AML-193 (cell line): ENCODE results near the gene DCDC2C.
A peak's percentile ranks its signal among the peaks of the same experiment; 100 is the strongest.

Experiments
- DNase-seq, 2 experiments: peaks; one replicate each; lab custom pipeline; 2025; lab: John Stamatoyannopoulos, UW

DCDC2C gene

GRCh38 chr2:3674066-3674845 is 29.1 kb upstream of the DCDC2C start:
- no peak for DNase-seq

- no peak for DNase-seq
These were observed 27.7 kb upstream of the DCDC2C start for GRCh38 chr2:3675687-3676086.

- no peak for DNase-seq
These were observed 25.9 kb upstream of the DCDC2C start for GRCh38 chr2:3677436-3677835.

GRCh38 chr2:3678212-3678611 is 25.2 kb upstream of the DCDC2C start:
- no peak for DNase-seq

GRCh38 chr2:3679180-3679579 is 24.2 kb upstream of the DCDC2C start:
- DNase-seq: no peak

- no peak for DNase-seq
These were observed 23.6 kb upstream of the DCDC2C start for GRCh38 chr2:3679616-3680393.

GRCh38 chr2:3680548-3681345 is 22.6 kb upstream of the DCDC2C start:
- no peak for DNase-seq

GRCh38 chr2:3681625-3682024 is 21.8 kb upstream of the DCDC2C start:
- no peak for DNase-seq

GRCh38 chr2:3682811-3683210 is 20.6 kb upstream of the DCDC2C start:
- no peak for DNase-seq

- no peak for DNase-seq
These were observed 19.5 kb upstream of the DCDC2C start for GRCh38 chr2:3683748-3684454.

- DNase-seq: no peak
These were observed 13.2 kb upstream of the DCDC2C start for GRCh38 chr2:3689998-3690748.

- peak in 1 of 2 experiments; percentile 12 for DNase-seq
These were observed 11.0 kb upstream of the DCDC2C start for GRCh38 chr2:3692375-3692774.

GRCh38 chr2:3696545-3696944 is 6.8 kb upstream of the DCDC2C start:
- DNase-seq: no peak

GRCh38 chr2:3701071-3701470 is 2.3 kb upstream of the DCDC2C start:
- no peak for DNase-seq

GRCh38 chr2:3703757-3704355 is 481 bp downstream of the DCDC2C start:
- no peak for DNase-seq

GRCh38 chr2:3704692-3705091 is 1.3 kb downstream of the DCDC2C start:
- no peak for DNase-seq

GRCh38 chr2:3705782-3706181 is 2.4 kb downstream of the DCDC2C start:
- DNase-seq: no peak

GRCh38 chr2:3706892-3707291 is 3.5 kb downstream of the DCDC2C start:
- DNase-seq: no peak

- DNase-seq: no peak
These were observed 5.2 kb downstream of the DCDC2C start for GRCh38 chr2:3708576-3708975.

- no peak for DNase-seq
These were observed 5.8 kb downstream of the DCDC2C start for GRCh38 chr2:3709225-3709624.

- no peak for DNase-seq
These were observed 9.0 kb downstream of the DCDC2C start for GRCh38 chr2:3712424-3712823.
